HEK293 (cell line): ENCODE data around the gene DMWD.

Experiments
- HOXA7 ChIP-seq: sonication (generic); formaldehyde crosslinking; IDR thresholded peaks from 2 replicates; pipeline ENCODE4 v1.8.1; 2022; ENCODE audit warnings: missing genetic modification reagents, borderline replicate concordance
- KLF10 ChIP-seq: fragments of 450-650 bp; IDR thresholded peaks from 2 replicates; pipeline ENCODE4 v1.5.1; 2018; ENCODE audit warnings: missing biosample characterization, mild to moderate bottlenecking, missing genetic modification characterization
- ZBTB48 ChIP-seq: fragments of 450-650 bp; formaldehyde crosslinking; IDR thresholded peaks from 2 replicates; pipeline ENCODE4 v1.5.1; 2016; ENCODE audit warnings: missing biosample characterization, missing genetic modification characterization
- ZBTB8A ChIP-seq: fragments of 450-650 bp; formaldehyde crosslinking; IDR thresholded peaks from 2 replicates; pipeline ENCODE4 v1.5.1; 2016; ENCODE audit warnings: missing biosample characterization, missing genetic modification characterization
- ZNF10 ChIP-seq: fragments of 450-650 bp; formaldehyde crosslinking; IDR thresholded peaks from 2 replicates; pipeline ENCODE4 v1.5.1; 2017; ENCODE audit warnings: missing biosample characterization, missing genetic modification characterization
- ZNF335 ChIP-seq: fragments of 450-650 bp; formaldehyde crosslinking; conservative IDR thresholded peaks from 2 replicates; pipeline ENCODE4 v1.5.1; 2016; ENCODE audit warnings: missing biosample characterization, missing genetic modification characterization
- ZNF354C ChIP-seq: fragments of 450-650 bp; formaldehyde crosslinking; IDR thresholded peaks from 2 replicates; pipeline ENCODE4 v1.5.1; 2016; ENCODE audit warnings: missing biosample characterization, missing genetic modification characterization, low read depth, borderline replicate concordance
- ZNF473 ChIP-seq: fragments of 450-650 bp; formaldehyde crosslinking; IDR thresholded peaks from 2 replicates; pipeline ENCODE4 v1.5.1; 2017; ENCODE audit warnings: missing biosample characterization, missing genetic modification characterization
- ZNF549 ChIP-seq: fragments of 450-650 bp; IDR thresholded peaks from 2 replicates; pipeline ENCODE4 v1.5.1; 2018; ENCODE audit warnings: missing biosample characterization, missing genetic modification characterization, mild to moderate bottlenecking, inconsistent platforms, moderate library complexity
- ZNF621 ChIP-seq: fragments of 450-650 bp; formaldehyde crosslinking; IDR thresholded peaks from 2 replicates; pipeline ENCODE4 v1.5.1; 2017; ENCODE audit warnings: missing biosample characterization, missing genetic modification characterization
- ZNF623 ChIP-seq: fragments of 450-650 bp; formaldehyde crosslinking; IDR thresholded peaks from 2 replicates; pipeline ENCODE4 v1.5.1; 2016; ENCODE audit warnings: missing biosample characterization, missing genetic modification characterization
- ZNF747 ChIP-seq: fragments of 450-650 bp; formaldehyde crosslinking; IDR thresholded peaks from 2 replicates; pipeline ENCODE4 v1.5.1; 2016; ENCODE audit warnings: missing biosample characterization, missing genetic modification characterization
- ZNF76 ChIP-seq: fragments of 450-650 bp; formaldehyde crosslinking; IDR thresholded peaks from 2 replicates; pipeline ENCODE4; 2016; ENCODE audit warnings: low read depth, missing biosample characterization, missing genetic modification characterization, borderline replicate concordance
- ZNF777 ChIP-seq: fragments of 450-650 bp; formaldehyde crosslinking; IDR thresholded peaks from 2 replicates; pipeline ENCODE4 v1.5.1; 2017; ENCODE audit warnings: missing biosample characterization, missing genetic modification characterization, borderline replicate concordance
- ZNF785 ChIP-seq: fragments of 450-650 bp; formaldehyde crosslinking; IDR thresholded peaks from 2 replicates; pipeline ENCODE4 v1.5.1; 2016; ENCODE audit warnings: missing biosample characterization, missing genetic modification characterization
- ZNF837 ChIP-seq: fragments of 450-650 bp; formaldehyde crosslinking; IDR thresholded peaks from 2 replicates; pipeline ENCODE4 v1.5.1; 2016; ENCODE audit warnings: missing biosample characterization, missing genetic modification characterization
- TF ChIP-seq, protein P1 (sequence below): fragments of 450-650 bp; formaldehyde crosslinking; IDR thresholded peaks from 2 replicates; pipeline ENCODE4 v1.5.1; 2016; ENCODE audit warnings: missing biosample characterization, missing genetic modification characterization
- TF ChIP-seq, protein P2 (sequence below): fragments of 450-650 bp; formaldehyde crosslinking; conservative IDR thresholded peaks from 2 replicates; pipeline ENCODE4 v1.5.1; 2016; ENCODE audit warnings: low read depth, missing biosample characterization, missing genetic modification characterization
- TF ChIP-seq, protein P3 (sequence below): fragments of 450-650 bp; IDR thresholded peaks from 2 replicates; pipeline ENCODE4 v1.5.1; 2018; ENCODE audit warnings: missing biosample characterization, mild to moderate bottlenecking, missing genetic modification characterization
- TF ChIP-seq, protein P4 (sequence below): fragments of 450-650 bp; formaldehyde crosslinking; conservative IDR thresholded peaks from 2 replicates; pipeline ENCODE4 v1.5.1; 2016; ENCODE audit warnings: low read depth, missing biosample characterization, missing genetic modification characterization
- TF ChIP-seq, protein P5 (sequence below): fragments of 450-650 bp; formaldehyde crosslinking; IDR thresholded peaks from 2 replicates; pipeline ENCODE4 v1.5.1; 2016; ENCODE audit warnings: missing biosample characterization, missing genetic modification characterization
- TF ChIP-seq, protein P6 (sequence below): fragments of 450-650 bp; formaldehyde crosslinking; IDR thresholded peaks from 2 replicates; pipeline ENCODE4 v1.5.0; 2017; ENCODE audit warnings: missing biosample characterization, missing genetic modification characterization, borderline replicate concordance

DMWD gene

DNA sequence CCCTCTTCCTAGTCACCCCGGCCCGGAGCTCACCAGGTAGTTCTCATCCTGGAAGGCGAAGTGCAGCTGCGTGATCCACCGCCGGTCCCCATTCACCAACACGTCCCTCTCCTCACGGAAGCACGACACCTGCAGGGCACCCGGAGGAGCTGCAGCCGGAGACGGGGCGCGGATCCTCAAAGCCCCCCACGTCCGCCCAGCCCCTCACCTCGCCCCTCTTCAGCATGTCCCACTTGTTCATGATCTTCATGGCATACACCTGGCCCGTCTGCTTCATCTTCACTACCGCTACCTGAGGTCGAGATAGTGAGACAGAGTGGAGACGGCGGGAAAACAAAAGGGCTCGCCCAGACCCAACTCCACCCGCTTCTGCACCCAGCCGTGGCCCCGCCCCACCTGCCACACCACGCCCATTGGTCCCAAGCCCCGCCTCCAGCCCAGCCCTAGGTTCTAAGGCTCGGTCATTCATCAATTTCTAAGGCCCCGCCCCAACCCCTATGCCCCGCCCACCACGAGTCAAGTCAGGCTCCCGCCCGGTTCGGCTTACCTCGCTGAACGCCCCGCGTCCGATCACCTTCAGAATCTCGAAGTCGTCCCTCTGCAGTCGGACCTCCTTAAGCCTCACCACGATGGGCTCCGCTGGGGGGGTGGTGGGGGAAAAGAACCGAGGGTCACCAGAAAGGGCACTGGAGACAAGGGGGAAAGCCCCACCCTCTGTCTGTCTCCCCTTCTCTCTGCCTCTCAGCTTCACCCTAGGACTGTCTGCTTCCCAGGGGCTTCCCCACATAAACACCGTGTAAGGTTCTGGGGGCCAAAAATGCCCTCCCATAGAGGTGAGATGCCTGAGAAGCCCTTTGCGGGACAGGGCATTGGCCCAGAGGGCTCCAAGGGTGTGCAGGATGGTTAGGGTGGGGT is 13.2 kb downstream of the DMWD start (continued):
- TF ChIP-seq, protein P1, sequence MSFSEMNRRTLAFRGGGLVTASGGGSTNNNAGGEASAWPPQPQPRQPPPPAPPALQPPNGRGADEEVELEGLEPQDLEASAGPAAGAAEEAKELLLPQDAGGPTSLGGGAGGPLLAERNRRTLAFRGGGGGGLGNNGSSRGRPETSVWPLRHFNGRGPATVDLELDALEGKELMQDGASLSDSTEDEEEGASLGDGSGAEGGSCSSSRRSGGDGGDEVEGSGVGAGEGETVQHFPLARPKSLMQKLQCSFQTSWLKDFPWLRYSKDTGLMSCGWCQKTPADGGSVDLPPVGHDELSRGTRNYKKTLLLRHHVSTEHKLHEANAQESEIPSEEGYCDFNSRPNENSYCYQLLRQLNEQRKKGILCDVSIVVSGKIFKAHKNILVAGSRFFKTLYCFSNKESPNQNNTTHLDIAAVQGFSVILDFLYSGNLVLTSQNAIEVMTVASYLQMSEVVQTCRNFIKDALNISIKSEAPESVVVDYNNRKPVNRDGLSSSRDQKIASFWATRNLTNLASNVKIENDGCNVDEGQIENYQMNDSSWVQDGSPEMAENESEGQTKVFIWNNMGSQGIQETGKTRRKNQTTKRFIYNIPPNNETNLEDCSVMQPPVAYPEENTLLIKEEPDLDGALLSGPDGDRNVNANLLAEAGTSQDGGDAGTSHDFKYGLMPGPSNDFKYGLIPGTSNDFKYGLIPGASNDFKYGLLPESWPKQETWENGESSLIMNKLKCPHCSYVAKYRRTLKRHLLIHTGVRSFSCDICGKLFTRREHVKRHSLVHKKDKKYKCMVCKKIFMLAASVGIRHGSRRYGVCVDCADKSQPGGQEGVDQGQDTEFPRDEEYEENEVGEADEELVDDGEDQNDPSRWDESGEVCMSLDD: 0 out of 2 replicates have a peak, but pooled peaks have one; percentile 19
- TF ChIP-seq ZNF10 (tag by site-specific recombination) (no peak), ZNF837 (tag by site-specific recombination) (no peak), ZNF621 (tag by site-specific recombination) (no peak), ZNF335 (tag by site-specific recombination) (no peak), KLF10 (tag by site-specific recombination) (0 out of 2 replicates have a peak, but pooled peaks have one; percentile 16), ZNF777 (tag by site-specific recombination) (no peak), ZNF549 (tag by site-specific recombination) (no peak), HOXA7 (CRISPR knock-in tag) (no peak), ZNF785 (tag by site-specific recombination) (no peak), ZNF473 (tag by site-specific recombination) (no peak), ZNF623 (no peak), ZNF354C (tag by site-specific recombination) (no peak), ZNF747 (tag by site-specific recombination) (no peak), ZNF76 (tag by site-specific recombination) (no peak), ZBTB8A (tag by site-specific recombination) (no peak), ZBTB48 (tag by site-specific recombination) (0 out of 2 replicates have a peak, but pooled peaks have one; percentile 6)
- TF ChIP-seq, protein P2, sequence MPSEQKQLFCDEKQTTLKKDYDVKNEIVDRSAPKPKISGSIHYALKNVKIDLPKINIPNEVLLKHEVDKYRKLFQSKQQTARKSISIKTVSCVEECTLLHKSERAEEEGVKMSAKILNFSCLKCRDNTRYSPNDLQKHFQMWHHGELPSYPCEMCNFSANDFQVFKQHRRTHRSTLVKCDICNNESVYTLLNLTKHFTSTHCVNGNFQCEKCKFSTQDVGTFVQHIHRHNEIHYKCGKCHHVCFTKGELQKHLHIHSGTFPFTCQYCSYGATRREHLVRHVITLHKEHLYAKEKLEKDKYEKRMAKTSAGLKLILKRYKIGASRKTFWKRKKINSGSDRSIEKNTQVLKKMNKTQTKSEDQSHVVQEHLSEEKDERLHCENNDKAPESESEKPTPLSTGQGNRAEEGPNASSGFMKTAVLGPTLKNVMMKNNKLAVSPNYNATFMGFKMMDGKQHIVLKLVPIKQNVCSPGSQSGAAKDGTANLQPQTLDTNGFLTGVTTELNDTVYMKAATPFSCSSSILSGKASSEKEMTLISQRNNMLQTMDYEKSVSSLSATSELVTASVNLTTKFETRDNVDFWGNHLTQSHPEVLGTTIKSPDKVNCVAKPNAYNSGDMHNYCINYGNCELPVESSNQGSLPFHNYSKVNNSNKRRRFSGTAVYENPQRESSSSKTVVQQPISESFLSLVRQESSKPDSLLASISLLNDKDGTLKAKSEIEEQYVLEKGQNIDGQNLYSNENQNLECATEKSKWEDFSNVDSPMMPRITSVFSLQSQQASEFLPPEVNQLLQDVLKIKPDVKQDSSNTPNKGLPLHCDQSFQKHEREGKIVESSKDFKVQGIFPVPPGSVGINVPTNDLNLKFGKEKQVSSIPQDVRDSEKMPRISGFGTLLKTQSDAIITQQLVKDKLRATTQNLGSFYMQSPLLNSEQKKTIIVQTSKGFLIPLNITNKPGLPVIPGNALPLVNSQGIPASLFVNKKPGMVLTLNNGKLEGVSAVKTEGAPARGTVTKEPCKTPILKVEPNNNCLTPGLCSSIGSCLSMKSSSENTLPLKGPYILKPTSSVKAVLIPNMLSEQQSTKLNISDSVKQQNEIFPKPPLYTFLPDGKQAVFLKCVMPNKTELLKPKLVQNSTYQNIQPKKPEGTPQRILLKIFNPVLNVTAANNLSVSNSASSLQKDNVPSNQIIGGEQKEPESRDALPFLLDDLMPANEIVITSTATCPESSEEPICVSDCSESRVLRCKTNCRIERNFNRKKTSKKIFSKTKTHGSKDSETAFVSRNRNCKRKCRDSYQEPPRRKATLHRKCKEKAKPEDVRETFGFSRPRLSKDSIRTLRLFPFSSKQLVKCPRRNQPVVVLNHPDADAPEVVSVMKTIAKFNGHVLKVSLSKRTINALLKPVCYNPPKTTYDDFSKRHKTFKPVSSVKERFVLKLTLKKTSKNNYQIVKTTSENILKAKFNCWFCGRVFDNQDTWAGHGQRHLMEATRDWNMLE (tag by site-specific recombination): no peak
- TF ChIP-seq, protein P3, sequence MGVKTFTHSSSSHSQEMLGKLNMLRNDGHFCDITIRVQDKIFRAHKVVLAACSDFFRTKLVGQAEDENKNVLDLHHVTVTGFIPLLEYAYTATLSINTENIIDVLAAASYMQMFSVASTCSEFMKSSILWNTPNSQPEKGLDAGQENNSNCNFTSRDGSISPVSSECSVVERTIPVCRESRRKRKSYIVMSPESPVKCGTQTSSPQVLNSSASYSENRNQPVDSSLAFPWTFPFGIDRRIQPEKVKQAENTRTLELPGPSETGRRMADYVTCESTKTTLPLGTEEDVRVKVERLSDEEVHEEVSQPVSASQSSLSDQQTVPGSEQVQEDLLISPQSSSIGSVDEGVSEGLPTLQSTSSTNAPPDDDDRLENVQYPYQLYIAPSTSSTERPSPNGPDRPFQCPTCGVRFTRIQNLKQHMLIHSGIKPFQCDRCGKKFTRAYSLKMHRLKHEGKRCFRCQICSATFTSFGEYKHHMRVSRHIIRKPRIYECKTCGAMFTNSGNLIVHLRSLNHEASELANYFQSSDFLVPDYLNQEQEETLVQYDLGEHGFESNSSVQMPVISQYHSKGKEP (tag by site-specific recombination): no peak
- TF ChIP-seq, protein P4, sequence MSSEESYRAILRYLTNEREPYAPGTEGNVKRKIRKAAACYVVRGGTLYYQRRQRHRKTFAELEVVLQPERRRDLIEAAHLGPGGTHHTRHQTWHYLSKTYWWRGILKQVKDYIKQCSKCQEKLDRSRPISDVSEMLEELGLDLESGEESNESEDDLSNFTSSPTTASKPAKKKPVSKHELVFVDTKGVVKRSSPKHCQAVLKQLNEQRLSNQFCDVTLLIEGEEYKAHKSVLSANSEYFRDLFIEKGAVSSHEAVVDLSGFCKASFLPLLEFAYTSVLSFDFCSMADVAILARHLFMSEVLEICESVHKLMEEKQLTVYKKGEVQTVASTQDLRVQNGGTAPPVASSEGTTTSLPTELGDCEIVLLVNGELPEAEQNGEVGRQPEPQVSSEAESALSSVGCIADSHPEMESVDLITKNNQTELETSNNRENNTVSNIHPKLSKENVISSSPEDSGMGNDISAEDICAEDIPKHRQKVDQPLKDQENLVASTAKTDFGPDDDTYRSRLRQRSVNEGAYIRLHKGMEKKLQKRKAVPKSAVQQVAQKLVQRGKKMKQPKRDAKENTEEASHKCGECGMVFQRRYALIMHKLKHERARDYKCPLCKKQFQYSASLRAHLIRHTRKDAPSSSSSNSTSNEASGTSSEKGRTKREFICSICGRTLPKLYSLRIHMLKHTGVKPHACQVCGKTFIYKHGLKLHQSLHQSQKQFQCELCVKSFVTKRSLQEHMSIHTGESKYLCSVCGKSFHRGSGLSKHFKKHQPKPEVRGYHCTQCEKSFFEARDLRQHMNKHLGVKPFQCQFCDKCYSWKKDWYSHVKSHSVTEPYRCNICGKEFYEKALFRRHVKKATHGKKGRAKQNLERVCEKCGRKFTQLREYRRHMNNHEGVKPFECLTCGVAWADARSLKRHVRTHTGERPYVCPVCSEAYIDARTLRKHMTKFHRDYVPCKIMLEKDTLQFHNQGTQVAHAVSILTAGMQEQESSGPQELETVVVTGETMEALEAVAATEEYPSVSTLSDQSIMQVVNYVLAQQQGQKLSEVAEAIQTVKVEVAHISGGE (tag by site-specific recombination): no peak
- TF ChIP-seq, protein P5, sequence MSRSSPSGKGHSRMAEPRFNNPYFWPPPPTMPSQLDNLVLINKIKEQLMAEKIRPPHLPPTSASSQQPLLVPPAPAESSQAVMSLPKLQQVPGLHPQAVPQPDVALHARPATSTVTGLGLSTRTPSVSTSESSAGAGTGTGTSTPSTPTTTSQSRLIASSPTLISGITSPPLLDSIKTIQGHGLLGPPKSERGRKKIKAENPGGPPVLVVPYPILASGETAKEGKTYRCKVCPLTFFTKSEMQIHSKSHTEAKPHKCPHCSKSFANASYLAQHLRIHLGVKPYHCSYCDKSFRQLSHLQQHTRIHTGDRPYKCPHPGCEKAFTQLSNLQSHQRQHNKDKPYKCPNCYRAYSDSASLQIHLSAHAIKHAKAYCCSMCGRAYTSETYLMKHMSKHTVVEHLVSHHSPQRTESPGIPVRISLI (tag by site-specific recombination): no peak
- TF ChIP-seq, protein P6, sequence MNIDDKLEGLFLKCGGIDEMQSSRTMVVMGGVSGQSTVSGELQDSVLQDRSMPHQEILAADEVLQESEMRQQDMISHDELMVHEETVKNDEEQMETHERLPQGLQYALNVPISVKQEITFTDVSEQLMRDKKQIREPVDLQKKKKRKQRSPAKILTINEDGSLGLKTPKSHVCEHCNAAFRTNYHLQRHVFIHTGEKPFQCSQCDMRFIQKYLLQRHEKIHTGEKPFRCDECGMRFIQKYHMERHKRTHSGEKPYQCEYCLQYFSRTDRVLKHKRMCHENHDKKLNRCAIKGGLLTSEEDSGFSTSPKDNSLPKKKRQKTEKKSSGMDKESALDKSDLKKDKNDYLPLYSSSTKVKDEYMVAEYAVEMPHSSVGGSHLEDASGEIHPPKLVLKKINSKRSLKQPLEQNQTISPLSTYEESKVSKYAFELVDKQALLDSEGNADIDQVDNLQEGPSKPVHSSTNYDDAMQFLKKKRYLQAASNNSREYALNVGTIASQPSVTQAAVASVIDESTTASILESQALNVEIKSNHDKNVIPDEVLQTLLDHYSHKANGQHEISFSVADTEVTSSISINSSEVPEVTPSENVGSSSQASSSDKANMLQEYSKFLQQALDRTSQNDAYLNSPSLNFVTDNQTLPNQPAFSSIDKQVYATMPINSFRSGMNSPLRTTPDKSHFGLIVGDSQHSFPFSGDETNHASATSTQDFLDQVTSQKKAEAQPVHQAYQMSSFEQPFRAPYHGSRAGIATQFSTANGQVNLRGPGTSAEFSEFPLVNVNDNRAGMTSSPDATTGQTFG (tag by site-specific recombination): no peak
